Measurements from ENCODE around the gene ARX. TPM values are rescaled to one million over a fixed set of nuclear protein-coding genes. Genes with fewer than 3 reads are reported as not detected.

ARX gene
- polyA plus RNA-seq, 1 donor from 2014 or later, result not detected

DNA sequence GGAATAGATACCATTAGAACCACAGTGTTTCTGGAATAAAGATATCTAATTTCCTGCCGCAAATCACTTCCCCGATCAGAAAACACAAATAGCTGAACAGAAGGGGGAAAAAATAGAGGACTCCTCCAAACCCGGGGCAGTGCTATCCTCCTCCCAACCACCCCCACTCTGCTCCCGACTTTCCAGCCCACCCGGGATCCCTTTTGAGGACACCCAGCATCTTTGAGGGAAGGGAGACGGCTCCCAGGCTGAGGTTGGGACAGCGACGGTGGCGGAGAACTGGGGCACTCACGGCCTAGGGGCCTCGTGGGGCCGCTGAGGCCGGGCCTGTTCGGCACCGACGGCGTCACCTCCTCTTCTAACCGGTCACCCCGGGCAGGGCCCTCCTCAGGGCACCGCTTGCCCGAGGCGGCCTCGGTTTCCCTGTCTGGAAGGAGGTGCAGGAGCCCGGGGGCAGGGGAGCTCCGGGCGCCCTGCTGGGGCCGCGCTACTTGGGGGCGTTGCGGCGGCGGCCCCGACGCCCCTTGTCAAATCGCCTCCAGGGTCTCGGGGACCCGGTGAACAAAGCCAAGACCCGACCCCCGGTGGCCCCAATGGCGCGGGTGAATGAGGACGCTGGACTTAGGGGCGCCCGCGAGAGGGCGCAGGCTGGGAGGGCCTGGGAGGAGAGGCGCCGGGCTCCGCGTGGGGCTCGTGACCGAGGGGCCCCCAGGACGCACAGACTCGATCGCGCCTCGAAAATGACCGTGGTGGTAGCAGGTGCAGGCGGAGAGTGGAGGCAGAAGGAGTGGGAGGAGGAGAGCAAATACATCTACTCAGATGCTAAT lies 6.9 kb upstream of the ARX start:
- no peaks in the 10 kb centered on the region for H3K36me3 Mint-ChIP-seq
- H3K9me3 Mint-ChIP-seq, result peaks cover 0 to 2% (median 0%) of the 10 kb centered on the region in 3 donors
- peaks cover 43% of the 10 kb centered on the region for H3K27me3 Mint-ChIP-seq
- H3K27ac Mint-ChIP-seq, result no peak overlapping the region
- no peak overlapping the region for H3K4me3 Mint-ChIP-seq
- peaks cover 0 to 10% (median 5%) of the 10 kb centered on the region in 3 donors for H3K4me1 Mint-ChIP-seq

GRCh38 chrX:25020905-25021449 lies 5.2 kb upstream of the ARX start:
- Mint-ChIP-seq H3K9me3 (peaks cover 0 to 2% (median 2%) of the 10 kb centered on the region in 3 donors), H3K36me3 (no peaks in the 10 kb centered on the region), H3K27ac (no peak overlapping the region), H3K4me3 (peak overlapping the region; percentile 18 to 80 (median 44)), H3K4me1 (peaks cover 1 to 12% (median 5%) of the 10 kb centered on the region in 3 donors), H3K27me3 (peaks cover 58% of the 10 kb centered on the region)

DNA sequence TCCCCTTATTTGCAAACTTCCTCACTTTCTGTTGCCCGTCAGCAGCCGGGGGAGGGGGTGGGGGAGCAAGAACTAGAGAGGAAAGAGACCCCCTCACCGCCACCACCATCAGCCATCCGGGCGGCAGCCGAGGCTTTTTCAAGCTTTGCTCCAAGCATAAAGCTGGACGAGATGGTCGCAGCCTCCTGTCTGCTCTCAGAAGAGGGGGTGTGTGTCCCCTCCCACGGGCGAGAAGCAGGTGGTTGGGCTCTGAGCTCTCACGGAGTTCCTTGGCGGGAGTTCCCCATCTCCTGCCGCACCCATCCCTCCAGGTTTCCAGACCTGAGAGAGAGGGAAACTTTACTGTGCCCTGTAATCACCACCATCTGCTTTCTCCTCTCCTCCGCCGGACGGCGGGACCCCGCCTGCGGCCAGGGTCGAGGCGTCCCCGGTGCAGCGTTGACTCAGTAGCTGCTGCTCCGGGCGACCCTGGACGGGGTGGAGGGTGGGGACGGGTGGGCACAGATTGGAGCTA lies 4.7 kb upstream of the ARX start:
- no peak overlapping the region for H3K27ac Mint-ChIP-seq
- peaks cover 0 to 2% (median 2%) of the 10 kb centered on the region in 3 donors for H3K9me3 Mint-ChIP-seq
- H3K36me3 Mint-ChIP-seq, result no peaks in the 10 kb centered on the region
- peaks cover 1 to 12% (median 5%) of the 10 kb centered on the region in 3 donors for H3K4me1 Mint-ChIP-seq
- H3K4me3 Mint-ChIP-seq, result peak overlapping the region in 1 of 4 donors; percentile 33
- H3K27me3 Mint-ChIP-seq, result peaks cover 60% of the 10 kb centered on the region

GRCh38 chrX:25019707-25020390 lies 4.1 kb upstream of the ARX start:
- H3K4me3 Mint-ChIP-seq, result peak overlapping the region in 1 of 4 donors; percentile 42
- H3K9me3 Mint-ChIP-seq, result peaks cover 0 to 2% (median 2%) of the 10 kb centered on the region in 3 donors
- peaks cover 65% of the 10 kb centered on the region for H3K27me3 Mint-ChIP-seq
- H3K27ac Mint-ChIP-seq, result peak overlapping the region in 1 of 3 donors; percentile 10
- H3K4me1 Mint-ChIP-seq, result peaks cover 1 to 12% (median 5%) of the 10 kb centered on the region in 3 donors
- no peaks in the 10 kb centered on the region for H3K36me3 Mint-ChIP-seq

DNA sequence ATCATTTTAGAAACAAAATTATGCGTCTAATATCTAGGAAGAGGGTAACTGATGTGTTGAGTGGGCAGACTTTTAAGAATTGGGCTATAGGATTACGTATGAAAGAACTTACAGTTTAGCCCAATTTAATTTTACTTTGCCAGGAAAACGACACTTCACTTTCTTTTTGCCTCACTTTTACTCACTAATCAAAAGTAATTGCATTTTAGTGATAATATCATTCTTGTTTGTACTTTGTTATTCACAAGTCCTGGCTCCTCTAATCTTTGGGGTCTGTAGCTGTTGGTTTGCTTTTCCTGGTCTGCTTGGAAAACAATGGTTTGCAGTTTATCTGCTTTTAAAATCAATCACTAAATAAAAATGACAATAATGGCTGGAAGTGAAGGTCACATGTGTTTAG lies 2.9 kb upstream of the ARX start:
- H3K27me3 Mint-ChIP-seq, result peaks cover 56% of the 10 kb centered on the region

GRCh38 chrX:25017667-25018247 lies 2.0 kb upstream of the ARX start:
- Mint-ChIP-seq H3K27me3 (peaks cover 51% of the 10 kb centered on the region), H3K9me3 (peaks cover 0 to 2% (median 2%) of the 10 kb centered on the region in 3 donors), H3K4me3 (peak overlapping the region in 1 of 4 donors; percentile 51), H3K4me1 (peaks cover 1 to 9% (median 5%) of the 10 kb centered on the region in 3 donors), H3K27ac (peak overlapping the region in 2 of 3 donors; percentile 27 to 58), H3K36me3 (no peaks in the 10 kb centered on the region)

More for the DNA sequence above, 2.9 kb upstream of the ARX start:
- Mint-ChIP-seq H3K36me3 (no peaks in the 10 kb centered on the region), H3K4me3 (no peak overlapping the region), H3K4me1 (peaks cover 1 to 12% (median 5%) of the 10 kb centered on the region in 3 donors), H3K27ac (peak overlapping the region in 1 of 3 donors; percentile 61), H3K9me3 (peaks cover 0 to 2% (median 2%) of the 10 kb centered on the region in 3 donors)

GRCh38 chrX:25016938-25017598 lies 1.3 kb upstream of the ARX start:
- Mint-ChIP-seq H3K36me3 (no peaks in the 10 kb centered on the region), H3K4me1 (peaks cover 3 to 8% (median 5%) of the 10 kb centered on the region in 3 donors), H3K9me3 (peaks cover 0 to 2% (median 2%) of the 10 kb centered on the region in 3 donors), H3K27me3 (peaks cover 48% of the 10 kb centered on the region), H3K4me3 (peak overlapping the region in 1 of 4 donors; percentile 51), H3K27ac (peak overlapping the region in 1 of 3 donors; percentile 58)

- H3K27me3 Mint-ChIP-seq, result peaks cover 40% of the 10 kb centered on the region
- H3K4me3 Mint-ChIP-seq, result peak overlapping the region in 3 of 4 donors; percentile 33 to 57 (median 52)
- peaks cover 0 to 2% (median 2%) of the 10 kb centered on the region in 3 donors for H3K9me3 Mint-ChIP-seq
- H3K4me1 Mint-ChIP-seq, result peaks cover 3% of the 10 kb centered on the region in 3 donors
- no peaks in the 10 kb centered on the region for H3K36me3 Mint-ChIP-seq
- peak overlapping the region in 1 of 3 donors; percentile 67 for H3K27ac Mint-ChIP-seq
Observed at GRCh38 chrX:25016361-25016671, 551 bp upstream of the ARX start.

DNA sequence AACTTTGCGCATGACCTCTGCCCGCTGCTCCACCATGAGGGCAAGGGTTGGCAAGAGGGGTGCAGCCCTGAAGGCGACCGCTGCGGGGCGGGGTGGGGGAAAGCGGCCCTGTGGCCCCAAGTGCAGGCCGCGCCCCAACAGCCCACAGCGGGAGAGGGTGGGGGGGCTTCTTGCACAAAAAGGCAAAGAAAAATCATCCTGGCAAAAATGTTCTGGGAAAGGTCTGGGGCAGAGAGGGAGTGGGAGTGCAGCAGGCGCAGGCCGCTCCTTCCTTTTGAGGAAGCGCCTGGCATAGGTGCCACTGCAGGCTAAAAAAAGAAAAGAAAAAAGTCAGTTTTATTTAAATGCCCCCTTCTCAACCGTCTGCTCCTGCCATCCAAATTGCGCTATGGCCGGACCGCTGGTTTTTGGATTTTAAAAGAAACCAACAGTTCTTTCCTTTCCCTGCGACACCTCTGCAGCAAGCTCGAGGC lies 1.4 kb downstream of the ARX start:
- H3K9me3 Mint-ChIP-seq, result peaks cover 0 to 2% (median 2%) of the 10 kb centered on the region in 3 donors
- no peak overlapping the region for H3K4me3 Mint-ChIP-seq
- H3K4me1 Mint-ChIP-seq, result peaks cover 0 to 3% (median 3%) of the 10 kb centered on the region in 3 donors
- no peak overlapping the region for H3K27ac Mint-ChIP-seq
- H3K36me3 Mint-ChIP-seq, result no peaks in the 10 kb centered on the region
- peaks cover 41% of the 10 kb centered on the region for H3K27me3 Mint-ChIP-seq

DNA sequence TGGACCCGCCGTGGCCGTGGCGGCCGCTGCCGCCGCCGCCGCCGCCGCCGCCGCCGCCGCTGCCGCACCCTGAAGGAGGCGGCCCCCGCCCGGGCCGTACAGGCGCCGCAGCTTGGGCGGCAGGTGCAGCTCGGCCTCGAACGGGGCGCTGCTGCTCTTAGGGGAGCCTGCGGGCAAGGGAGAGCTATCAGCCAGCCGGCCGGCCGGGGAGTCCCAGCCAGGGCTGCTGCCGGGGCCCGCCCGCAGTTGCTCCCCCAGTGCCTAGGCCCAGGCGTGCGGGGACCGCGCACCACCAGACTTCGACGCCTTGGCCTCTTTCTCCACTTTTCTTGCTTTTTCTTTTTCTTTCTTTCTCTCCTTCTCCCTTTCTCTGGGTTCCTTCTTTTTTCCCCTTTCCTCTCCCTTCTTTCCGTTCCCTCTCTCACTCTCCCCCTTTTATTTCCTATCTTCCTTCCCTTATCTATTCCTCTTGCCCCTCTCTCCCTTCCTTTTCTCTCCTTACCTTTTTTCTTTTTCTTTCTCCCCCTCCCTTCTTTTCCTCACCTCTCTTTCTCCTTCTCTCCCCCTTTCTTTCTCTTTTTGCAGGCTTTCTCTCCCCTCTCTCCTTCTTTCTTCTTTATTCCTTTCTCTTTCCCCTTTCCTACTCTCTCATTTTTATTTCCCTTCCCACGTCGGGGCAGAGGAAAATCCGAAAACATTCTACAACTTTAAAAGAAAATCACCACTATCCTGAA lies 2.0 kb downstream of the ARX start:
- peaks cover 0 to 3% (median 3%) of the 10 kb centered on the region in 3 donors for H3K4me1 Mint-ChIP-seq
- peaks cover 42% of the 10 kb centered on the region for H3K27me3 Mint-ChIP-seq
- H3K36me3 Mint-ChIP-seq, result no peaks in the 10 kb centered on the region
- peak overlapping the region in 3 of 4 donors; percentile 9 to 63 (median 21) for H3K4me3 Mint-ChIP-seq
- H3K9me3 Mint-ChIP-seq, result peaks cover 0 to 2% (median under 1%) of the 10 kb centered on the region in 3 donors
- H3K27ac Mint-ChIP-seq, result no peak overlapping the region

GRCh38 chrX:25012793-25013631 lies 2.8 kb downstream of the ARX start:
- H3K9me3 Mint-ChIP-seq, result peaks cover 0 to 2% (median 0%) of the 10 kb centered on the region in 3 donors
- peaks cover 0 to 3% (median 3%) of the 10 kb centered on the region in 3 donors for H3K4me1 Mint-ChIP-seq
- peaks cover 42% of the 10 kb centered on the region for H3K27me3 Mint-ChIP-seq
- no peaks in the 10 kb centered on the region for H3K36me3 Mint-ChIP-seq
- H3K27ac Mint-ChIP-seq, result no peak overlapping the region
- H3K4me3 Mint-ChIP-seq, result peak overlapping the region; percentile 61 to 84 (median 67)

- Mint-ChIP-seq H3K4me1 (peaks cover 0 to 3% (median 3%) of the 10 kb centered on the region in 3 donors), H3K9me3 (peaks cover 0 to 2% (median 0%) of the 10 kb centered on the region in 3 donors), H3K4me3 (peak overlapping the region in 3 of 4 donors; percentile 64 to 82 (median 67)), H3K36me3 (no peaks in the 10 kb centered on the region), H3K27ac (peak overlapping the region in 1 of 3 donors; percentile 32), H3K27me3 (peaks cover 42% of the 10 kb centered on the region)
Observed at GRCh38 chrX:25012433-25012735, 3.4 kb downstream of the ARX start.
